ENCODE data around the gene TRAF4. TPM values are rescaled to one million over a fixed set of nuclear protein-coding genes. Genes with fewer than 3 reads are reported as not detected.
A peak's percentile ranks its signal among the peaks of the same experiment; 100 is the strongest.
"Not testable (repeated sequence)": the region's sequence is repeated elsewhere in the genome, so short reads cannot be mapped to it uniquely, and the experiment has no call there.

TRAF4 gene
- total RNA-seq, 1 experiment from 2014 or later: 268 TPM

GRCh38 chr17:28777178-28777577 is 33.4 kb downstream of the TRAF4 start (continued):
- no peak for TF ChIP-seq E2F1 (CRISPR knock-in tag; IDR thresholded peaks at IDR 0.05)

- CTCF ChIA-PET: interaction anchor here (2.7 kb wide), 1 partner anchor 16 kb away, joined by 13 read pairs; no protein-coding TSS in a partner anchor
- H3K9me3 Mint-ChIP-seq; POLR2A ChIA-PET; H3K4me3 Mint-ChIP-seq; H3K27me3 Mint-ChIP-seq (ENCODE audit: low read depth); DNase-seq (ENCODE audit: low spot score); ATAC-seq: not testable (repeated sequence)
- H3K27ac Mint-ChIP-seq: 0 out of 2 replicates have a peak overlapping the region, but pooled peaks have one; percentile 46
- H3K4me1 Mint-ChIP-seq: peaks cover 25% of the 10 kb centered on the region
- peaks cover 19% of the 10 kb centered on the region for H3K36me3 Mint-ChIP-seq
Observed at GRCh38 chr17:28779601-28780000, 35.8 kb downstream of the TRAF4 start.

GRCh38 chr17:28783161-28783560 is 39.4 kb downstream of the TRAF4 start:
- H3K9me3 Mint-ChIP-seq: no peaks in the 10 kb centered on the region
- peaks cover 13% of the 10 kb centered on the region for H3K4me1 Mint-ChIP-seq
- H3K36me3 Mint-ChIP-seq: peaks cover 26% of the 10 kb centered on the region
- no peak overlapping the region for H3K4me3 Mint-ChIP-seq
- CTCF ChIA-PET: interaction anchor here (0.7 to 2.3 kb wide), 2 partner anchors 19 to 42 kb away, joined by 3 to 13 read pairs; no protein-coding TSS in a partner anchor
- POLR2A ChIA-PET: no interaction called here
- ATAC-seq (no peak), DNase-seq (ENCODE audit: low spot score) (no peak)
- H3K27ac Mint-ChIP-seq: peak overlapping the region; percentile 75
- no peaks in the 10 kb centered on the region for H3K27me3 Mint-ChIP-seq (ENCODE audit: low read depth)
- TF ChIP-seq ZNF532 (CRISPR knock-in tag; IDR thresholded peaks at IDR 0.05; ENCODE audit: borderline replicate concordance) (no peak), SOX15 (CRISPR knock-in tag; IDR thresholded peaks at IDR 0.05) (no peak), ZBTB43 (CRISPR knock-in tag; IDR thresholded peaks at IDR 0.05) (no peak), KAT7 (CRISPR knock-in tag; IDR thresholded peaks at IDR 0.05; ENCODE audit: borderline replicate concordance) (no peak), RELA (CRISPR knock-in tag; IDR thresholded peaks at IDR 0.05; ENCODE audit: borderline replicate concordance) (no peak), ATF2 (CRISPR knock-in tag; IDR thresholded peaks at IDR 0.05; ENCODE audit: borderline replicate concordance, low read depth) (no peak), ATF1 (CRISPR knock-in tag; IDR thresholded peaks at IDR 0.05) (no peak), E2F1 (CRISPR knock-in tag; IDR thresholded peaks at IDR 0.05) (no peak), ZNF281 (CRISPR knock-in tag; IDR thresholded peaks at IDR 0.05) (no peak), ZNF121 (CRISPR knock-in tag; IDR thresholded peaks at IDR 0.05) (no peak), AFF4 (CRISPR knock-in tag; IDR thresholded peaks at IDR 0.05; ENCODE audit: borderline replicate concordance) (no peak), JAZF1 (CRISPR knock-in tag; IDR thresholded peaks at IDR 0.05) (no peak), OVOL2 (CRISPR knock-in tag; IDR thresholded peaks at IDR 0.05; ENCODE audit: borderline replicate concordance) (no peak), ZBTB21 (CRISPR knock-in tag; IDR thresholded peaks at IDR 0.05; ENCODE audit: borderline replicate concordance) (no peak), JUN (CRISPR knock-in tag; IDR thresholded peaks at IDR 0.05) (no peak)

Data from WTC11 (cell line).